ENCODE data around the gene BNC2.
"Not testable (repeated sequence)": the region's sequence is repeated elsewhere in the genome, so short reads cannot be mapped to it uniquely, and the experiment has no call there.

GRCh38 chr9:16908206-16908605, 37.7 kb upstream of the BNC2 start:
- TF ChIP-seq POLR2AphosphoS5 (IDR thresholded peaks at IDR 0.05; ENCODE audit: borderline replicate concordance, low read depth, low read length); EZH2 (IDR thresholded peaks at IDR 0.05): not testable (repeated sequence)
